NCI-H2107 treated with DMSO at 0.1 percent for 48 hours (cell line): ENCODE data around the gene ALDH7A1.

Experiments used
- DNase-seq: peaks from one replicate; lab custom pipeline; 2025; ENCODE audit not compliant: unreplicated experiment; lab: John Stamatoyannopoulos, UW

The ALDH7A1 gene

GRCh38 chr5:126535856-126536545, 59.0 kb downstream of the ALDH7A1 start:
- no peak for DNase-seq

- no peak for DNase-seq
Measured at GRCh38 chr5:126534553-126534952, 60.5 kb downstream of the ALDH7A1 start.

- no peak for DNase-seq
Measured at GRCh38 chr5:126531543-126532120, 63.4 kb downstream of the ALDH7A1 start.

- DNase-seq = no peak
Measured at GRCh38 chr5:126527892-126528291, 67.1 kb downstream of the ALDH7A1 start.

GRCh38 chr5:126527158-126527557, 67.9 kb downstream of the ALDH7A1 start:
- no peak for DNase-seq

DNA sequence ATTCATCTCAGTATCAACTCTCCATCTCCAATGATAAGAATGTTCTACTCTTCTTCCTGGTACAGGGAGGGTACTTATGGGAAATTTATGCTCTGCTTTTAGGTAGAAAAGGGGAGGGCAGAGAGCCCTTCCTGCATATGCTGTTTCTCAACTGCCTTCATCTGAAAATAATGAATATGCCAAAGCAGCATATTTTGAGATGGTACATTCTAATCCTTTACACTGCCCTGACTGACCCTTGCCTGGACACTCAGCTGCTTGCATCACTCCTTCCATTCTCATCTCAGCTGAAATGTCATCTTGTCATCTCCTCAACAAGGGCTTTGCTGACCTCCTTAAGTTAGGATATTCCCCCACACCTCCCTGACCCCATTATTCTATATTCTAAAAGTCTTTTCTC, 68.5 kb downstream of the ALDH7A1 start:
- DNase-seq = no peak

GRCh38 chr5:126525630-126526245, 69.3 kb downstream of the ALDH7A1 start:
- DNase-seq = no peak

- DNase-seq = no peak
Measured at GRCh38 chr5:126523818-126524510, 71.1 kb downstream of the ALDH7A1 start.

- no peak for DNase-seq
Measured at GRCh38 chr5:126521130-126521529, 73.9 kb downstream of the ALDH7A1 start.

GRCh38 chr5:126520593-126520953, 74.4 kb downstream of the ALDH7A1 start:
- DNase-seq = no peak

DNA sequence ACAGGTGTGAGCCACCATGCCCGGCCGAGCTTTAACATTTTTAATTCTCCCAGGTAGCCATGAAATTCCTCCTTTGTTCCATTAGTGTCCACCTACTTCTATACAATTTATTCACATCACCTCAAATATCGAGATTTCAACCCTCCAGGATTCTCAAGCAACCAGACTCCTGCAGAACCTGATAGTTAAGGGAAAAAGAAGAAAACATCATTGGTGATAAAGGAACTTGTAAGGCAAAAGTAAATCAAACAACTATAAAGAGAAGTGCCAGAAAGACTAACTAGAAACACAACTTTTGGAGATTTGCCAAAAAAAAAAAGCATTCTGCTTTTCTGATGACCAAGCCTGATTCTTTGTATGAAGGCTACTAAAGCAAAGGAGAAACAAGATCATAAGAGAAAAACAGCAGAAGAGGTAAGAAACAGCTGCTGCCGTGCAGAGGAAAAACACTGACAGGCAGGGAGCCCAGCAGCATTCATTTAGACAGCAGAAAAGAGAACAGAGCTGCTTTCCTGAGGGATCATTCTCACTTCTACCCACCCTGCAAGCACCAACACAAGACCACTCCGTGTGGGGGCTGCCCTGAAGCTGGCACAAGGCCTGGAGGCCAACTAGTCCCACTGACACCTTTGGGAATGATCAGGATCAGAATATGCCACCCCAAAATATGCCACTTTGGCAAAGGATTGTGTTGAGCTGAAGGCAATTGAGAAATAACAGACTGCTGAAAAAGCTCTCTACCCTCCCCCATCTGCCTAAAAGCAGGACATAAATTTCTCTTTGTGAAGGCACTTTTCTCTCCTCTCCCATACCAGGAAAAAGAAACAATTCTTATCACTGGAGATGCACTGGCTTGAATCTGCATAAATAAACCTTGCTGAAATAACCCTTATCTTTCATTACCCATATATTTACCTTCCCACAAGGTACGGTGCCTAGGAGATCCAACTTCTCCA, 75.1 kb downstream of the ALDH7A1 start:
- no peak for DNase-seq

- peak; percentile 30 for DNase-seq
Measured at GRCh38 chr5:126519223-126519622, 75.8 kb downstream of the ALDH7A1 start.

DNA sequence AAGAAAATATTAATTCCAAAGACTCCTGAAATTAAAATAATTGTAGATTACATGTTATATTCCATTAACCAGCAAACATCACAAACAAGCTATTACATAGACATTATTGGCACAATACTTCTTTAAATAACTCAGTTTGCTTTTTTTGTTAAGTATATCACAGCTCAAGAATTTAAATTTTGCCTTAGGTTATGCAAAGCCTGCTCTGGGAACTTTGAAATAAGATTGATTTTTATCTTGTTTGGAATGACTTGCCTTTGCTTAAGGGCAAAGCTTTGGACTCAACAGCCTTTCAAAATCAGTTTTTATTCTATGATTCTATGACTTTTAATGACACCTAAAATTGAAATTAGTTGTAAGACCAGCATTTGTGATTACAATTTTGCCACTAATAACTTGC, 78.2 kb downstream of the ALDH7A1 start:
- no peak for DNase-seq

GRCh38 chr5:126516133-126516532, 78.9 kb downstream of the ALDH7A1 start:
- peak; percentile 23 for DNase-seq

DNA sequence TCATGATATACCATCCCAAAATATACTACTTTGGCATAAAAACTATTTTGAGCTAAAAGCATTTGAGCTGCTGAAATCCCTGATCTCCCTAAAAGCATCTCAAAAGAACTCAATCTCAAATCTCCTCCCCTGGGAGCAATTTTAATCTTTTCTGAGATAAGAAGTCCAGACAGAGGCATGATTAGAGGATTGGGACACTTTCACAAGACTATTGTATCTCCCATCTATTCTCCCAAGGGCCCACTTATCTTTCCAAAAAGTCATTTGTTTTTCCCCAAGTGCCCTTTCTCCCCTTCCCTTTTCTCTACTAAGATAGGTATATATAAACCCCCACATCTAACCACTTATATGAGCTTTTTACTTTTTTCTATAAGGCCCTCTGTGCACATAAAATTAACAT, 79.7 kb downstream of the ALDH7A1 start:
- DNase-seq = no peak

DNA sequence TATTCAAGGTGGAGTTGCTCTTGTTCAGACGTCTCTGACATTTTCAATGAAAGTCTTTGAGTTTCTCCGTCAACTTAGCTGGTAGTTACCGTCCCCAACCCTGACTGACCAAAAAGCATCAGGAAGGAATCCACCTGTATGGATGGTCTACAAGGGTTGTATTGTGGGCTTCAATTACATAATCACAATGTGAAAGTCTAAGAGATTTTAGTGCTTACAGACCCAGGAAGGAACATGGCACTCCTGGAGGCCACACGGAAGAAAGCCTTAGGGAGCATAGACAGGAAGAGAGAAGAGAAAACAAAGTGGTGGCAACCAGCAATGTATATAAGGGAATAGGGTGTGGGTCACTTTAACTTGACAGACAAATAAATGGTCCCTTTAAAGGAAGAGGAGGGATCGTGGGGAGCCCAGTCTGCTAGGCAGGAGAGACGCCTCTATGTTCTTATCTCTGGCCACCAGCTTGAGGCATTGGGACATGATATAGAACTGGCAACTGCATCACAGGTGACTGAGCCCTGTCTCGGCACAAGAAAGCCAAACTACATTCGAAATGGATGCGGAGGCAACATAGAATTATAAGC, 80.4 kb downstream of the ALDH7A1 start:
- no peak for DNase-seq

DNA sequence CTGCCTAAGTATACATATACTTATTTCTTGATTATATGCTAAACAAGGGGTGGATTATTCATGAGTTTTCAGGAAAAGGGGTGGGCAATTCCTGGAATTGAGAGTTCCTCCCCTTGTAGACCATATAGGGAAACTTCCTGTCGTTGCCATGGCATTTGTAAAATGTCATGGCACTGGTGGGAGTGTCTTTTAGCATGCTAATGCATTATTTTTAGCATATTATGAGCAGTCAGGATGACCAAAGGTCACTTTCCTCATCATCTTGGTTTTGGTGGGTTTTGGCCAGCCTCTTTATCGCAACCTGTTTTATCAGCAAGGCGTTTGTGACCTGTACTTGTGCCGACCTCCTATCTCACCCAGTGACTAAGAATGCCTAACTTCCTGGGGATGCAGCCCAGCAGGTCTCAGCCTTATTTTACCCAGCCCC, 80.9 kb downstream of the ALDH7A1 start:
- no peak for DNase-seq

GRCh38 chr5:126513703-126514102, 81.3 kb downstream of the ALDH7A1 start:
- DNase-seq = no peak

DNA sequence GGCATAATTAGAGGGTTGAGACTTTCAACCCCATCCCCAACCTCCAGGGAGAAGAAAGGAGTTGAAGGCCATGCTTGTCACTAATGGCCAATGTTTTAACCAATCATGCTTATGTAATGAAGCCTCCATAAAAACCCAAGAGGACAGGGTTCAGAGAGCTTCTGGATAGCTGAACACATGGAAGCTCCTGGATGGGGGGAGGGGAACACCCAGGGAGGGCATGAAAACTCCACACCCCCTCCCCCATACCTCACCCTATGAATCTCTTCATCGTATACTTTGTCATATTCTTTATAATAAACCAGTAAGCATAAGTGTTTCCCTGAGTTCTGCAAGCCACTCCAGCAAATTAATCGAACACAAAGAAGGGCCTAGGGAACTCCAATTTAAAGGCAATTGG, 81.7 kb downstream of the ALDH7A1 start:
- DNase-seq = no peak

GRCh38 chr5:126512451-126512850, 82.6 kb downstream of the ALDH7A1 start:
- no peak for DNase-seq
